OCI-M2 (cell line): ENCODE data around the gene KATNB1.
A peak's percentile ranks its signal among the peaks of the same experiment; 100 is the strongest.
"Not testable (repeated sequence)": the region's sequence is repeated elsewhere in the genome, so short reads cannot be mapped to it uniquely, and the experiment has no call there.

Experiments used
- DNase-seq: peaks from one replicate; lab custom pipeline; 2025; ENCODE audit not compliant: unreplicated experiment; lab: John Stamatoyannopoulos, UW

The KATNB1 gene

DNA sequence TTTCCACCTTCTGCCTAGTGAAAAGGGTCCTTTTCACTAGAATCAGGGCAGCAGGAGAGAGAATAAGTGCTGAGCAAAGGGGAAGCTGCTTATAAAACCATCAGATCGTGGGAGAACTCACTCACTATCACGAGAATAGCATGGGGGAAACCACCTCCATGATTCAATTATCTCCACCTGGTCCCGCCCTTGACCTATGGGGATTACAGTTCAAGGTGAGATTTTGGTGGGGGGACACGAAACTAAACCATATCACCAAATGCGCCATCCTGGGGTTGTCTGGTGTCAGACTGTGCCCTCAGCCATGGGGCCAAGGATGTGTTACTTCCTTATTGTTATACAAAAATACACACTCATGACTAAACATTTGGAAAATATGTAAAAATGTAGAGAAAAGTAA lies 10.4 kb upstream of the KATNB1 start:
- no peak for DNase-seq

- no peak for DNase-seq
These were observed 10.0 kb upstream of the KATNB1 start for GRCh38 chr16:57725554-57725953.

DNA sequence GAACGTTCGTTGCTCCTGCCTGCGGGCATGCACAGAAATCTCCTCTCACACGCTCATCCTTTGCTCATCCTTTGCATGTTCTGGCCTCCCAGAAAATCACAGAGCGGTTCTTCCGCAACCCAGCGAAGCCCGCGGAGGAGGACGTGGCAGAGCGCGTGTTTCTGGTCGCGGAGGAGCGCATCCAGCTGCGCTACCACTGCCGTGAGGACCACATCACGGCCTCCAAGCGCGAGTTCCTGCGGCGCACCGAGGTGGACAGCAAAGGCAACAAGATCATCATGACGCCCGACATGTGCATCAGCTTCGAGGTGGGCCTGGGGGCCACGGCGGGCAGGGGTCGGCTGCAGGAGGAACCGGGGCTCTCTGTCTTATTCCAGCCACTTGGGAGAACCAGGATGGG lies 9.6 kb upstream of the KATNB1 start:
- no peak for DNase-seq

DNA sequence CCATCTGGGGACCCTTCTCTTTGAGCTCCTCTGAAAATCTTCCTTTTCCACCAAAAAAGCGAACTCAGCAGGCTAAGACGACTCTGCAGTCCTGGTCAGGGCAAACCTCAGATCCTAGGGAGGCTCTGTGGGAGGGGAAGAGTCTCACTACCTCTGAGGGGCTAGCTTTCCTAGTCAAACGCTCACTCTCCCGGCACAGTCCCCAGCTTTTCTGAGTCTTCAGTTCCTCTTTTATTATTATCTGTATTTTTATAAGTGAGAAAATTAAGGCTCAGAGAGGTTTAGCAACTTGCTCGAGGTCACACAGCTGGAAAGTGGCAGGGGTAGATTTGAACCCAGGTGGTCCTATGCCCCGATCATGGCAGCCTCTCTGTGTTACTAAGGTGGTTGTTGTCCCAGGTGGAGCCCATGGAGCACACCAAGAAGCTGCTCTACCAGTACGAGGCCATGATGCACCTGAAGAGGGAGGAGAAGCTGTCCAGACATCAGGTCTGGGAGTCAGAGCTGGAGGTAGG lies 9.1 kb upstream of the KATNB1 start:
- no peak for DNase-seq

DNA sequence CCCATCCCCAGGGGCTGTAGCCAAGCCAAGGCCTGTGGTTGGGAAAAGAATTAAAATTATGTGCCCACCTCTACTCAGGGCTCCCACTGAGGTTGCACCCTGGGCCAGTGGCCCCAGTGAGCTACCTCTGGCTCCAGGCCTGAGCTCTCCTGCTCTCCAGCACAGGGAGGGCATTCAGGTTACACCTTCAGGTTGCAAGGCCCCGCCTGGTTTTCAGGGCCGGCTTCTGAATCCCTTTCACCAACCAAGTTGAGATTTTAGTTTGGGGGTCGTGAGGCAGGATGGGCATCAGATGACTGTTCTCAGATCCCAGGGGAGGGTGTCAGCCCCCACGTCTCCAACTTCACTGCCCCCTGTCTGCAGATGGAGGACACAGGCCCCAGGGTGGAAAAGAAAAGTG lies 8.0 kb upstream of the KATNB1 start:
- DNase-seq, result no peak

DNA sequence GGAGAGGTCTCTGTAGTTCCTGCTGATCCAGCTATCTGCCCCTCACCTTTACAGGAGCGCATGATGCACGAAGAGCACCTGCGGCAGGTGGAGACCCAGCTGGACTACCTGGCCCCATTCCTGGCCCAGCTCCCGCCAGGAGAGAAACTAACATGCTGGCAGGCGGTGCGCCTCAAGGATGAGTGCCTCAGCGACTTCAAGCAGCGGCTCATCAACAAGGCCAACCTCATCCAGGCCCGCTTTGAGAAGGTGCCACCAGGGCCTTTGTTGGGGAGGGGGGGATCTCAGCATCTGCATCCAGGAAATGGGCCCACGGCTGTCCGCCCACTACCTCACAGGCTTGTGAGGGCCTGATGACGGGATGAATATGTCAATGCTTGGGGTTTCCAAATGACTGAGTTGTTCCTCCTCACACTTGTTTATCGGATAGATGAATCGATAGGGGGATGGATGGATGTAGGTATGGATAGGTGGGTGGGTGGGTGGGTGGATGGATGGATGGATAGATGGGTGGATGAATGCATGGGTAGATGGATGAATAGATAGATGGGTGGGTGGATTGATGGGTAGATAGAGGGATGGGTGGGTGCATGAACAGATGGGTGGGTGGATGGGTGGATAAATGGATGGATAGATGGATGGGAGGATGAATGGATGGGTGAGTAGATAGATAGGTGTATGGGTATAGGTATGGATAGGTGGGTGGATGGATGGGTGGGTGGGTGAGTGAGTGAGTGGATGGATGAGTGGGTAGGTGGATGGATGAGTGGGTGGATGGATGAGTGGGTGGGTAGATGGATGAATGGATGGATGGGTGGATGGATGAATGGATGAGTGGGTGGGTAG lies 7.0 kb upstream of the KATNB1 start:
- DNase-seq, result no peak

- DNase-seq, result no peak
These were observed 6.4 kb upstream of the KATNB1 start for GRCh38 chr16:57729182-57729484.

DNA sequence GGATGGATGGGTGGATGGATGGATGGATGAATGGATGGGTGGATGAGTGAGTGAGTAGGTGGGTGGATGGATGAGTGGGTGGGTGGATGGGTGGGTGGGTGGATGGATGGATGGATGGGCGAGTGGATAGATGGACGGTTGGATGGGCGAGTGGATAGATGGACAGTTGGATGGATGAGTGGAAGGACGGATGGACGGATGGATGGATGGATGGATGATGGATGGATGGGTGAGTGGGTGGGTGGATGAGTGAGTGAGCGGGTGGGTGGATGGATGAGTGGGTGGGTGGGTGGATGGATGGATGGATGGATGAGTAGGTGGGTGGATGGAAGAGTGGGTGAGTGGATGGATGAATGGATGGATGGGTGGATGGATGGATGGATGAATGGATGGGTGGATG lies 5.7 kb upstream of the KATNB1 start:
- DNase-seq, result not testable (repeated sequence)

DNA sequence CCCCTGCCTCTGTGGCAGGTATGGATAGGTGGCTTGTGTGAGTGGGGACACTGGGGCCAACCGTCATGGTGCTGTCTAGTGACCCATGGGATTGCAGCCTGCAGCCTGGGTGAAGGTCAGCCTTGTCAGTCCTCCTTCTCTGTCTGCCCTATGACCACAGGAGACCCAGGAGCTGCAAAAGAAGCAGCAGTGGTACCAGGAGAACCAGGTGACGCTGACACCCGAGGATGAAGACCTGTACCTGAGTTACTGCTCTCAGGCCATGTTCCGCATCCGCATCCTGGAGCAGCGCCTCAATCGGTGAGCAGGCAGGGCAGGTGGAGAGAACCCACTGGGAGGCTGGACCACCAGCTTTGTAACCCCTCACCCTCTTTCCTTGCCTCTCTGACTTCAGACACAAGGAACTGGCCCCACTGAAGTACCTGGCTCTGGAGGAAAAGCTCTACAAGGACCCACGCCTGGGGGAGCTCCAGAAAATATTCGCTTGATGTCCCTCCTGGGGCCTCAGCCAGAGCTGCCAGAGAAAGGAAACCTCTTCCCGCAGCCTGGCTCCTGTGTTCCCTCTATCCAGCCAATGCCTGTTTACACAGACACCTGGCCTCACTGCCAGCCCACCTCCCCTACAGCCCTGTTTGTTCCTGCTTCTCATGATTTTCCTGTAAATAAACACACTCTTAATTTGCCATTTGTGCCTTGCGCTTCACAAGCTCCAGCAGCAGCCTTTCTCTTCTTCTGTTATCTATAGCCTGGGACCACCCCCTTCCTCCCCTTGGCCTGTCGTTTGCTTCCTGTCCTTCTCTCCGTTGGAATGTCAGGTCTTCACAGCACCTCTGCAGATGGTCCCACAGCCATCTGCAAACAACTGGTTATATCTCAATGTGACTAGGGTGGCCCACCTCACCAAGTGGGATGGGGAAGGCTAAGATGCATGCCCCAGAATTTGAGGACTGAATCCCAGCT lies 4.5 kb upstream of the KATNB1 start:
- DNase-seq, result no peak

DNA sequence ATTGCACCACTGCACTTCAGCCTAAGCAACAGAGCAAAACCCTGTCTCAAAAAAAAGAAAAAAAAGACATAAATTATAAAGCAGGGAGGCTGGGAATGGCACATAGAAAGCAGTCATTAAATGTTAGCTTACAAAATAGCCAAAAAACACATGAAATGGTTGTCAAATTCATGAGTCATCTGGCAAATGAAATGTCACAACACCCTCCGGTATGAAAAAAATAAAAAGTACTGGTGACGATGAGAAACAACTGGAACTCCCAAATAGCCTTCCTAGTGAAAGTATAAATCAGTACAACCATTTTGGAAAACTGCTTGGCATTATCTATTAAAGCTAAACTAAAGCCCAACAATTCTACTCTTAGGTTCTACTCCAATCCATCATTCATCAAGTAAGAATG lies 3.5 kb upstream of the KATNB1 start:
- no peak for DNase-seq

DNA sequence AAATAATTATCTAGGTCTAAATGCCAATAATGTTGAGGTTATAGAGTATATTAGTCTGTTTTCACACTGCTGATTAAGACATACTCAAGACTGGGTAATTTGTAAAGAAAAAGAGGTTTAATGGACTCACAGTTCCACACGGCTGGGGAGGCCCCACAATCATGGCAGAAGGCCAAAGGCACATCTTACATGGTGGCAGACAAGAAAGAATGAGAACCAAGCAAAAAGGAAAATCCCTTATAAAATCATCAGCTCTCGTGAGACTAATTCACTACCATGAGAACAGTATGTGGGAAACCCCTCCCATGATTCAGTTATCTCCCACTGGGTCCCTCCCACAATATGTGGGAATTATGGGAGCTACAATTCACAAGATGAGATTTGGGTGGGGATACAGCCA lies 2.9 kb upstream of the KATNB1 start:
- DNase-seq, result no peak

DNA sequence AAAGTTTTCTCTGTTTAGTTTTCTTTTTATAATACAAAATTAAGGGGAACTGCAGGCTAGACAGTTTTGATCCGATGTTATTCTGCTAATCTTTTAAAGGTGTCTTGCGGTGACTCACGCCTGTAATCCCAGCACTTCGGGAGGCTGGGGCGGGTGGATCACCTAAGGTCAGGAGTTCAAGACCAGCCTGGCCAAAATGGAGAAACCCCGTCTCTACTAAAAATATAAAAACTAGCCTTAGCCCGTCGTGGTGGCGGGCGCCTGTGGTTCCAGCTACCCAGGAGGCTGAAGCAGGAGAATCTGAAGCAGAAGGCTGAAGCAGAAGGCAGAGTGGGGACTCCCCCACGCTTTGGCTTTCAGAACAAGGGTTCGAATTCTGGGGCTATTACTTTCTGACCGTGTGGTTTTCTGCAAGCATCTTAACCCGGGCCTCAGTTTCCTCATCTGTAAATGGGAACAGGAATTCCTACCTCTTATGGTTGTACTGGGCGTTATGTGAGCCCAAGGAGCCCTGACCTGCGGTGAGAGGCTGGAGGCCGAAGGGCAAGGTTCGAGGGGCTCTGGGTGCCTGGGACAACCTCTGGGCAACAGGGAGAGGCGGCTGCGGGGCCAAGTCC lies 1.2 kb upstream of the KATNB1 start:
- DNase-seq, result no peak

- DNase-seq, result peak; percentile 92
These were observed 430 bp upstream of the KATNB1 start for GRCh38 chr16:57734925-57735754.

GRCh38 chr16:57736419-57737351 lies 1.1 kb downstream of the KATNB1 start:
- DNase-seq, result no peak

DNA sequence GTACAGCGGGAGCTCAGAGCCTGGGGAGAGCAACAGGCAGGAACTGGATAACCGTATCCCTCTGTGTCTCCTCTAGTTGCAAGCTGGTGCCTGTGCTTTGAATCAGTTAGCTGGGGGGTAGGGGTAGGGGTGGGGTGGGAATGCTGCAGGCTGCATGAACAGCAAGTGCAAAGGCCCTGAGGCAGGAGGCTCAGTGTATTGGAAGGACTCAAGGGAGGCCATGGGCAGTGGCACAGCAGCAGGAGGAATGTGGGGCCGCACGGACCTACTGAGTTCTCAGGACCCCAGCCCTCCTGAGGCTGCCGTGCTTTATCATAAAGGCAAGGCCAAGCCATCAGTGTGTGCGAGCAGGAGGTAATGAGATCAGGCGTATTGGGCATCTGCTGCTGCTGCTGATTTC lies 3.3 kb downstream of the KATNB1 start:
- DNase-seq, result no peak

GRCh38 chr16:57739756-57740422 lies 4.3 kb downstream of the KATNB1 start:
- no peak for DNase-seq

DNA sequence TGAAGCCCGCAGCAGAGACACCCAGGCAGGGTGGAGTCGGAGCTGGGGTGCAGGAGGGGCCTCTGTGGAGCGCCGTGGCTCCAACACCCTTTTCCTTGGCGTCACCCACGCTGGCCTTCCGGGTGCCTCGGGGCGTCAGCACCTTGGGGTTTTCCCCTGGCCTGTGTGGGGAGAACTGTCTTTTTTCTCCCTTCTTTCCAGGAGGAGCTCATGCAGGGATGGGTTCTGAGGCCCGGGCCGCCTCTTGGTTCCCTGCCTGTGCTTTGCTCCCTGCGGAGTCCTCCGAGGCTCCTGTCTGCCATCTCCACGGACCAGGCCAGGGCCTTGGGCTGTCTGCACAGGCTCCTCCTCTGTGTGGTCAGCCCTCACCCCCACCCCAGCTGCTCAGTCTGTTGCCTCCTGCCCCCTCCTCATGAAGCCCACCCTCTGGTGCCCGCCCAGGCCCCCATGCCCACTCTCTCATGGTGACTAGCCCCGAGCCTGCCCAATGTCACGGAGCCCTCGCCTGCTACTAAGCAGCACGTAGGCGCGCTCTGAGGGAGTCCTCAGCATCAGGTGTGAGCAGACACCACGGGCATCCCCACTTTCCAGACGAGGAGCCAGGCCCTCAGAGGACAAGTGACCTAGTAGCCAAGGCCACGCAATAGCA lies 5.0 kb downstream of the KATNB1 start:
- DNase-seq, result no peak

GRCh38 chr16:57741660-57742191 lies 6.2 kb downstream of the KATNB1 start:
- DNase-seq, result no peak
